HG02759 (cell line): ENCODE data around the gene PAPLN.

Experiments used
- ATAC-seq: cut with Tn5 transposase; IDR thresholded peaks from one replicate; pipeline ENCODE4 v1.9.1; 2021; ENCODE audit warnings: mild to moderate bottlenecking, moderate library complexity; ENCODE audit not compliant: unreplicated experiment

PAPLN gene

DNA sequence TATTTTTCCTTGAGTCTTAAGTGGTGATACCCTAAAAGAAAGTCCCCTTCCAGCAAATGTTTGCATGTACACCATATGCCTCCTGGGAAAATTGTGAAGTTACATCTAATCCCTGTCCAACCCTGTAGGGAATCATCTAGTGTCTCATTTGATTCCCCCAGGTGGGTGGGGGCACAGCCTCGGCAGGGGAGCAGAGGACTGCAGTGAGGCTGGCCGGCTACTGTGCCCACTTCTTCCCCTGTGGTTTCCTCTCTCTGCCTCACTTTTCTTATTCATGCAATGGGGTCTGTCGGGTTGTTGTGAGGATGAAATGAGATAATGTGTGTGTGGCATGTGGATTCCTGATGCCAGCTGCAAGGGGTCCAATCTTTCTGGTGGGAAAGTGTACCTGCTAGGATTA, 6.0 kb downstream of the PAPLN start:
- no peak for ATAC-seq

DNA sequence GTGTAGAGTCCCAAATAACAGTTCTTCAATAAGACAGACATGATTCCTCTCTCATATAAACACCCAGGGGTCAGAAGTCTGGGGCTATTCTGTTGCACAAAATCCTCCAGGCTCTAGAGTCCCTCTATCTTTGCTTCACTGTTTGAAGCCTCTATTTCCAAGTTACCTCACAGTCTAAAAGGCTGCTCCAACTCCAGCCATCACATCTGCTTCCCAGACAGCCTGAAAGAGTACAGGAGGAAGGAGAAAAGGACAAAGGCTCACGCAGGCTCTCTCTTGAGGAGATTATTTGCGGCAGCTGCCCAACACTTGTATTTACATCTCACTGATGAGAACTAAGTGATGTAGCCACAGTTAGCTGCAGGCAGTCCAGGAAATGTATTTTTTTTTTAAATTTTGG, 6.4 kb downstream of the PAPLN start:
- ATAC-seq = no peak

DNA sequence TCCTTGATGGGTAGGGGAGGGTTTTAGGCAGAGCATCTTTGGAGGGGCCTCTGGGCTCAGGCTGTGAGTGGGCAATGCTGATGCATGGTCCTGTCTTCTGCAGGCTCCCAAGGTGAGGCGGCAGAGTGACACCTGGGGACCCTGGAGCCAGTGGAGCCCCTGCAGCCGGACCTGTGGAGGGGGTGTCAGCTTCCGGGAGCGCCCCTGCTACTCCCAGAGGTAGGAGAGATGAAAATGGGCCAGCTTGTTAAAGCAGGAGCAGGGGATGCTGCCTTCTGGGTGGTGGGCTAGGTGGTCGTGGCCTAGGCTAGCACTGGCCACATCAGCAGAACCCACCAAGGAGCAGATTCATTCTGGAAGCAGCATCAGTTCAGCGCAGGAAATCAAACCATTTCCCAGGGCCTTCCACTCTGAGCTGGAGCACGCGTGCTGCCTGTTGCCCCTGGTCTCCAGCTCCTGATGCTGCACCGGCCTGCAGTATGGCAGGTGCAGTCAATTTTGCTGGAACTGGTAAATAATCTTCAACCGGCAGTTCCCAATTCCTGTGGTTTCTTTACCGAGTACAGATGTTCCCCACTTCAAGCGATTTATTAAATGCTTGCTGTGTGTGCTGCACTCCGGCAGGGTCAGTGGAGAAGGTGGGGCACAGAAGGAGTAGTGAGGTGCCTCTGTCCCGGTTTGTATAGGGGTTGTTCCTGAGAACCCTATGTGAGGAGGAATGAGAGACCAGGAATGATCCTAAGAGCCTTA, 7.4 kb downstream of the PAPLN start:
- ATAC-seq = no peak

DNA sequence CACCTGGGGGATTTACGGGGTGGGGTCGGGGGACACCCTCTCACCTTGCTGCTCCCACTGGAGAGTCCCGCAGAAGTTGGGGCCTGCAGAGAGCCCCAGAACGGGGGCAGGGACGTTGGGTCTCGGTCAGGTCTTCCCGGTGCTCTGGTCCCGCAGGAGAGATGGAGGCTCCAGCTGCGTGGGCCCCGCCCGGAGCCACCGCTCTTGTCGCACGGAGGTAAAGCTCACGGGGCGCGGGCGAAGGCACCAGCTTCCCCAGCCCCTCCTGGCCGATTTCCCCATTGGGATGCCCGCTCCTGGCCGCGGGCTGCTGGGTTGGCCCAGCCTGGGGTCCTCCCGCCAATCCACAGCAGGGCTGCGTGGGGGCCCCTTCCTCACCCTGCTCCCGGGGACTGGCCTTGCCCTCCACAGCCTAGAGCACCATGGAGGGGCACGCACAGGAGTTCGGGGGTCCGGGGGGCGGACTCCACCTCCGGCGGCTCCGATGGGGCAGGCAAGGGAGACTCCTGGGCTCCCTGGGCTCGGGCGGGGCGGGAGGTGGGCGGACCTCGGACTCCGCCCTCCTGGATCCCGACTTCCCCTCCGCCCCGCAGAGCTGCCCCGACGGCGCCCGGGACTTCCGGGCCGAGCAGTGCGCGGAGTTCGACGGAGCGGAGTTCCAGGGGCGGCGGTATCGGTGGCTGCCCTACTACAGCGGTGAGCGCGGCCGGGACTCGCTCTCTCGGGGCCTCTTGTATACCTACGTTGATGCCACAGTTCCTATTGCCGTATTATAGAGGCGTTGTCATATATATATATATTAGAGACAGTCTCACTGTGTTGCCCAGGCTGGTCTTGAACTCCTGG, 8.4 kb downstream of the PAPLN start:
- peak; percentile 63 for ATAC-seq

GRCh38 chr14:73246387-73247150, 9.3 kb downstream of the PAPLN start:
- no peak for ATAC-seq

DNA sequence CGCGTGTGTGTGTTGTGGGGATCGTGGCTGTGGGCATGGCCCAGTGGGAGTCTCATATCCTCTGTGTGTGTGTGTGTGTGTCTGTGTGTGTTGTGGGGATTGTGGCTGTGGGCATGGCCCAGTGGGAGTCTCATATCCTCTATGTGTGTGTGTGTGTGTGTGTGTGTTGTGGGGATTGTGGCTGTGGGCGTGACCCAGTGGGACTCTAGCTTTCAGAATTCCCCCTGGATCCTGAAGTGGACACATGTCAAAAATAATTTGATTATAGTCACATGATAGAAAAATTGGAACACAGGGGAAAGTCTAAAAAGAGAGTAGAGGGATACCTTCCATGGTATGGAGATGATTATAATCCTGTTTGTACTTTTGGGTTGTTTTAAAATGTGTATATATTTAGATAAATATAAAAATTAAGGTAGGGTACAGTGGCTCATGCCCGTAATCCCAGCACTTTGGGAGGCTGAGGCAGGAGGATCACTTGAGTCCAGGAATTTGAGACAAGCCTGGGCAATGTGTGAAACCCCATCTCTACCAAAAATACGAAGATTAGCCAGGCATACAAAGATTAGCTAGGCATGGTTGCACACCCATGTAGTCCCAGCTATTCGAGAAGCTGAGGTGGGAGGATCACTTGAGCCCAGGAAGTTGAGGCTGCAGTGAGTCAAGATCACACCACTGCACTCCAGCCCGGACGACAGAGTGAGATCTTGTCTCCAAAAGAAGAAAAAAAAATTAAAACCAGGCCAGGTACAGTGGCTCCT, 11.0 kb downstream of the PAPLN start:
- ATAC-seq = peak; percentile 57

DNA sequence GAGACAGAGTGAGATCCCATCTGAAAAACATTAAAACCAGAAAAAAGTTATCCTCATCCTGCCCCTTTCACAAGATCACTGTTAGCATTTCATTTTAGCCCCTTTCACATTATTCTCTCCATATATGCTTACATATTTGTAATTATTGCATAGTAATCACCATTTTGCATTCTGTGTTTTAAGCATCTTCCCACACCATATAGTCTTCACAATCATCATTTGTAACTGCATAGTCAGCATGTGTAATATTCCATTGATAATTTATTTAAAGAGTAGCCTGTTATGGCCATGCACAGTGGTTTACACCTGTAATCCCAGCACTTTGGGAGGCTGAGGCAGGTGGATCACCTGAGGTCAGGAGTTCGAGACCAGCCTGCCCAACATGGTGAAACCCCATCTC, 11.8 kb downstream of the PAPLN start:
- ATAC-seq = no peak

DNA sequence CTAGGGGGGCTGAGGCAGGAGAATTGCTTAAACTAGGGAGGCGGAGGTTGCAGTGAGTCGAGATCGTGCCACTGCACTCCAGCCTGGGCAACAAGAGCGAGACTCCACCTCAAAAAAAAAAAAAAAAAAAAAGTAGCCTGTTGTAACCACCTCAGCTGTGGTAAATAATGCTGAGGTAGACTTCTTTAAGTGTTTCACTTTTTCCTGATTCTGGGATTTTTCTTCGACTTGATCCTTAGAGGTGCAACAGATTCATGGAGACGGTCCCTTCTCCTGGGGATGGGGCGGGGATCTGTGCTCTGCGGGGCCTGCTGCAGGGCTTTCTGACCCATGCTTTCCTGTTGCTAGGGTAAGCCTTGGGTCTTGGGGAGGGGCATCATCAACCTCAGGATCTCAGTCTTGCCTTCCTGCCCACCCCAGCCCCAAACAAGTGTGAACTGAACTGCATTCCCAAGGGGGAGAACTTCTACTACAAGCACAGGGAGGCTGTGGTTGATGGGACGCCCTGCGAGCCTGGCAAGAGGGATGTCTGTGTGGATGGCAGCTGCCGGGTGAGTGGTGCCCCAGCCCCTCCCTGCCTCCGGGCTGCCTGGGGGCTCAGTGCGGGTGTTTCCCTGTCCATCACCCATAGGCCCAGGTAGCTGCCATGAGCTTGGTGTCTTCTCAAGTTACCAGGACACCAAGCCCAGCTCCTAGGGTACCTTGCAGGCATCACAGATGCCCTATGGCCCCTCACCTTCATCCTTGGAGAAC, 12.4 kb downstream of the PAPLN start:
- no peak for ATAC-seq

GRCh38 chr14:73250317-73250713, 13.0 kb downstream of the PAPLN start:
- no peak for ATAC-seq

DNA sequence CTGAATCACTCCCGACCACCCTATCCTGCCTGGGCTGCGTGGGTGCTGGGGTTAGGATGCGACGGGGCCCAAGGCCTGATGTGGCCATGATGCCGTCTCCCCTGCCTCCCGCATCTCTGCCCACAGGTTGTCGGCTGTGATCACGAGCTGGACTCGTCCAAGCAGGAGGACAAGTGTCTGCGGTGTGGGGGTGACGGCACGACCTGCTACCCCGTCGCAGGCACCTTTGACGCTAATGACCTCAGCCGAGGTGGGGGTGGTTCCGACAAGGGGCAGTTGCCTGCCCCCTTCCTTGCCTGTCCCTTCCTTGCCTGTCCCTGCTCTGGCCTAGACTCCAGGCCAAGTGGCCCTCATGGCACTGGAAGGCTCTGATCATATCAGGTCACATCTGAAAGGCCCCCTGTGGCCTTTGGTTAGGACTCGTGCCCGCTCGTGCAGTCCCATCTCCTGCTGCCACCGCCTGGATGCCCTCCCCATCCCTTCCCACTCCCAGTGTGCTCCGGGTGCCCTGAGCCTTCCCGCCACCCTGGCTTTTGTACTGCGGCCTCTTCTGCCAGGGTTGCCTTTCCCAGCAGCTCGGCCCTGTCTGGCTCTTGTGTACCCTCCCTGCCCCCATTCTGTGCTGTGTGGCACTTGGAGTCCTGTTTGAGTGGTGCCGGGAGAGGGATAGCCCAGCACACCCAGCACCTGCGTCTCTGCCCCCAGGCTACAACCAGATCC, 13.6 kb downstream of the PAPLN start:
- no peak for ATAC-seq

- ATAC-seq = no peak
Measured at GRCh38 chr14:73251516-73252215, 14.4 kb downstream of the PAPLN start.

DNA sequence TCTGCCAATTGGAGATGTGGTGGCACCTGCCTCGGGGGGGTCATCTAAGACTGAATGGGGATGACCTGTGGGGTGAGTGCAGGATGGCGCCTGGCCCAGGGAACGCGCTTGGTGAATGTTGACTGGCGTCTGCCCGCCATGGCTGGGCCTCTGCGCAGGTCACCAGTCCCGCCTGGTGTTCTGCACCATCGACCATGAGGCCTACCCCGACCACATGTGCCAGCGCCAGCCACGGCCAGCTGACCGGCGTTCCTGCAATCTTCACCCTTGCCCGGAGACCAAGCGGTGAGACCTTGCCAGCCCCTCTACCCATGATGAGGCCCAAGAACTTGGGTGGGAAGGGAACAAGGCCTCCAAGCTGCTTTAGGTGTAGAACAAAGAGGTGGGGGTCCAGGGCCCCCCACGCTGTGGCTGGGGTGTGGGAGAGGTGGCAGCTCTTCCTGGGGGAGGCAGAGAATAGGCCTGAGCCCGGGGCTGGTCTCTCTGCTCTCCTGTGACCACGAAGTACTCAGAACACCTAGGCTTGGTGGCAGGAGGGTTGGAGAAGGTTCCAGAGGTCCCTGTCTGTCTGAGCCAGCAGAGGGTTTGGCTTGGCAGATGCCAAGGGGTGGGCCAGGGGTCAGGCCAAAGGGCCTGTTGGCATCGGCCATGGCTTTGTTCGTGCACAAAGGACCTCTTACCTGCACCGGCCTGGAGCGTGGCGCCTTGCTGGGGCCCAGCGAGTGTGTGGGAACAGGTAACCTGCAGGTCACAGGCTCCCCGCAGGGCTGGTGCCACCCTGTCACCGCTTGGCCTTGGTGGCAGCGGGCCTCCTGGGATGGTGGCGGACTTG, 15.4 kb downstream of the PAPLN start:
- no peak for ATAC-seq

GRCh38 chr14:73253323-73253610, 16.0 kb downstream of the PAPLN start:
- ATAC-seq = no peak

DNA sequence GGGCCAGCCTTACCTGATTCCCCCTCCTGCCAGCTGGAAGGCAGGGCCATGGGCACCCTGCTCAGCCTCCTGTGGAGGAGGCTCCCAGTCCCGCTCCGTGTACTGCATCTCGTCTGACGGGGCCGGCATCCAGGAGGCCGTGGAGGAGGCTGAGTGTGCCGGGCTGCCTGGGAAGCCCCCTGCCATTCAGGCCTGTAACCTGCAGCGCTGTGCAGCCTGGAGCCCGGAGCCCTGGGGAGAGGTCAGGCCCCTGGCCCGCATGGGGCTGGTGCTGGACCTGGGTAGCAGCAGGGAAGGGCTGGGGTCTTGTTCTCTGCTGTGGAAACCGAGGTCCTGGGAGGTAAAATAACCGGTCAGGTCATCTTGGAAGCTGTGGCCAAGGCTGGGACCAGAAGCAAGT, 16.4 kb downstream of the PAPLN start:
- ATAC-seq = no peak

GRCh38 chr14:73254247-73255004, 17.1 kb downstream of the PAPLN start:
- no peak for ATAC-seq

GRCh38 chr14:73255005-73255400, 17.7 kb downstream of the PAPLN start:
- no peak for ATAC-seq

- no peak for ATAC-seq
Measured at GRCh38 chr14:73255693-73256225, 18.5 kb downstream of the PAPLN start.
